CD14-positive monocyte (primary cell): ENCODE results near the gene PIK3CD. TPM values are rescaled to one million over a fixed set of nuclear protein-coding genes. Genes with fewer than 3 reads are reported as not detected.
"Not testable (repeated sequence)": the region's sequence is repeated elsewhere in the genome, so short reads cannot be mapped to it uniquely, and the experiment has no call there.

Source experiments
- DNase-seq, 3 donors: peaks; one replicate each; pipeline ENCODE4 v3.0.0-alpha.2; 2011 to 2022
- H2AFZ ChIP-seq: 2 replicates; pipeline ENCODE4 v1.6.0; 2012; ENCODE audit warnings: mild to moderate bottlenecking, low read depth, low read length, inconsistent platforms; ENCODE audit not compliant: insufficient read depth, poor library complexity, severe bottlenecking
- H3K27ac ChIP-seq, 2 donors: 1 replicate in 1 of 2; 2 replicates in 1 of 2; pipeline ENCODE4 v1.5.1; 2012 to 2013; ENCODE audit warnings: low read length in 2 of 2, control low read depth in 1 of 2, inconsistent platforms in 1 of 2, low read depth in 1 of 2, mild to moderate bottlenecking in 1 of 2
- H3K27me3 ChIP-seq, 2 donors: one replicate each; pipeline versions ENCODE4 v1.6.0 to v1.6.1; 2011 to 2013; ENCODE audit warnings: low read length in 2 of 2; ENCODE audit not compliant: control insufficient read depth in 2 of 2, insufficient read depth in 2 of 2
- H3K36me3 ChIP-seq, 2 donors: replicated peaks in 1 of 2; 1 replicate in 1 of 2; 2 replicates in 1 of 2; pipeline versions ENCODE4 v1.5.1 to v1.6.1; 2012 to 2013; ENCODE audit warnings: low read length in 2 of 2, control low read depth in 1 of 2, inconsistent platforms in 1 of 2, mild to moderate bottlenecking in 1 of 2; ENCODE audit not compliant: insufficient read depth in 2 of 2, control insufficient read depth in 1 of 2
- H3K4me1 ChIP-seq, 2 donors: 1 replicate in 1 of 2; 2 replicates in 1 of 2; pipeline versions ENCODE4 v1.5.1 to v1.6.1; 2012 to 2013; ENCODE audit warnings: low read length in 2 of 2, control low read depth in 1 of 2, inconsistent platforms in 1 of 2, mild to moderate bottlenecking in 1 of 2, moderate library complexity in 1 of 2; ENCODE audit not compliant: insufficient read depth in 2 of 2, control insufficient read depth in 1 of 2
- H3K4me2 ChIP-seq: replicated peaks from 2 replicates; pipeline ENCODE3; 2012; ENCODE audit warnings: low read length, moderate library complexity, mild to moderate bottlenecking; ENCODE audit not compliant: poor library complexity, severe bottlenecking; ENCODE audit errors: extremely low read depth
- H3K4me3 ChIP-seq, 3 experiments: fragments of 200-600 bp in 1 of 3; sonication (generic) in 1 of 3; replicated peaks in 1 of 3; 1 replicate in 2 of 3; 2 replicates in 1 of 3; pipeline ENCODE4 v1.5.1; 2011 to 2013; ENCODE audit warnings: low read length in 3 of 3, mild to moderate bottlenecking in 3 of 3, control low read depth in 2 of 3, low read depth in 2 of 3, inconsistent platforms in 1 of 3, moderate library complexity in 1 of 3
- H3K79me2 ChIP-seq: 2 replicates; pipeline ENCODE4 v1.6.0; 2012; ENCODE audit warnings: mild to moderate bottlenecking, control low read depth, inconsistent platforms, low read length, moderate library complexity; ENCODE audit not compliant: insufficient read depth
- H3K9ac ChIP-seq: 2 replicates; pipeline ENCODE4 v1.6.0; 2017; ENCODE audit warnings: low read length, mild to moderate bottlenecking; ENCODE audit not compliant: insufficient read depth, poor library complexity, severe bottlenecking
- H3K9me3 ChIP-seq, 2 donors: replicated peaks in 1 of 2; 1 replicate in 1 of 2; 2 replicates in 1 of 2; pipeline versions ENCODE4 v1.5.1 to v1.6.1; 2012 to 2013; ENCODE audit warnings: low read length in 2 of 2, control low read depth in 1 of 2; ENCODE audit not compliant: control insufficient read depth in 1 of 2, insufficient read depth in 1 of 2
- H4K20me1 ChIP-seq: 2 replicates; pipeline ENCODE4 v1.6.0; 2012; ENCODE audit warnings: mild to moderate bottlenecking, low read length, control low read depth, moderate library complexity; ENCODE audit not compliant: insufficient read depth
- H3K27ac Mint-ChIP-seq, 7 donors: one replicate each; pipeline ENCODE4 v1.8.0; 2020; ENCODE audit warnings: mild to moderate bottlenecking in 7 of 7, mixed read lengths in 7 of 7, moderate library complexity in 6 of 7, inconsistent platforms in 2 of 7
- H3K27me3 Mint-ChIP-seq, 3 donors: one replicate each; pipeline ENCODE4 v1.8.0; 2021 to 2022; ENCODE audit warnings: low read depth in 3 of 3, mild to moderate bottlenecking in 3 of 3, mixed read lengths in 3 of 3, moderate library complexity in 3 of 3, inconsistent platforms in 1 of 3
- H3K36me3 Mint-ChIP-seq, 2 donors: one replicate each; pipeline ENCODE4 v1.8.0; 2020; ENCODE audit warnings: mixed read lengths in 2 of 2, inconsistent platforms in 1 of 2, mild to moderate bottlenecking in 1 of 2
- H3K4me1 Mint-ChIP-seq: one replicate; pipeline ENCODE4 v1.8.0; 2020; ENCODE audit warnings: mild to moderate bottlenecking, mixed read lengths
- H3K4me3 Mint-ChIP-seq, 2 donors: one replicate each; pipeline ENCODE4 v1.8.0; 2020; ENCODE audit warnings: mild to moderate bottlenecking in 2 of 2, mixed read lengths in 2 of 2, moderate library complexity in 1 of 2
- H3K9me3 Mint-ChIP-seq, 7 donors: one replicate each; pipeline ENCODE4 v1.8.0; 2020 to 2022; ENCODE audit warnings: mixed read lengths in 7 of 7, mild to moderate bottlenecking in 6 of 7, moderate library complexity in 6 of 7, inconsistent platforms in 2 of 7
- CTCF ChIP-seq: fragments of 200-600 bp; IDR thresholded peaks from one replicate; pipeline ENCODE4 v1.8.0; 2022; ENCODE audit warnings: antibody characterized with exemption, mild to moderate bottlenecking
- WGBS: methylation state at CpG from one replicate; pipeline ENCODE4 v1.1.5; 2013; ENCODE audit warnings: missing lambda C conversion rate; ENCODE audit not compliant: insufficient coverage; 5-methylcytosine and 5-hydroxymethylcytosine counted together
- intact Hi-C, 2 donors: fragments of 100-400 bp; cut with micrococcal nuclease; formaldehyde crosslinking; loops; one replicate each; pipeline versions ENCODE4 v1.15.0 to v1.15.1; 2023
- polyA plus RNA-seq, 3 donors: library from polyadenylated mRNA; depleted of rRNA in 1 of 3; unstranded in 2 of 3; stranded (reverse) in 1 of 3; fragments of 300-500 nt in 2 of 3; fragments of >200 nt in 1 of 3; fragmentation: Illumina TruSeq in 2 of 3; gene quantifications; 1 replicate in 2 of 3; 2 replicates in 1 of 3; pipeline ENCODE4 v1.2.3, GENCODE V29; 2012 to 2021

The PIK3CD gene
- polyA plus RNA-seq, 3 donors, result 33.2 to 120 (median 52.2) TPM

- H3K4me1 Mint-ChIP-seq, result peaks cover 35% of the 10 kb centered on the region
- peaks cover 37% of the 10 kb centered on the region for H4K20me1 ChIP-seq
- H3K4me3 ChIP-seq, result no peak overlapping the region
- H3K9me3 Mint-ChIP-seq, result no peaks in the 10 kb centered on the region
- H3K9me3 ChIP-seq, result no peaks in the 10 kb centered on the region
- H3K36me3 Mint-ChIP-seq, result peaks cover 11 to 25% of the 10 kb centered on the region in 2 donors
- no peak overlapping the region for H2AFZ ChIP-seq
- WGBS, result 88% methylated on average over 6 of the region's 6 CpGs
- H3K79me2 ChIP-seq, result peaks cover 22% of the 10 kb centered on the region
- peaks cover 14 to 25% of the 10 kb centered on the region in 2 donors for H3K4me1 ChIP-seq
- H3K36me3 ChIP-seq, result peaks cover 0 to 7% of the 10 kb centered on the region in 2 donors
- H3K27ac ChIP-seq, result no peak overlapping the region
- TF ChIP-seq CTCF, result no peak
- no peaks in the 10 kb centered on the region for H3K27me3 ChIP-seq
- peak overlapping the region in 3 of 7 donors; percentile 2 to 80 (median 12) for H3K27ac Mint-ChIP-seq
- no peak overlapping the region for H3K9ac ChIP-seq
- intact Hi-C loops, result no loop called here
- H3K4me3 Mint-ChIP-seq, result no peak overlapping the region
- no peak overlapping the region for H3K4me2 ChIP-seq
- H3K27me3 Mint-ChIP-seq, result no peaks in the 10 kb centered on the region
- DNase-seq, result no peak
These were observed 109.3 kb downstream of the PIK3CD start for GRCh38 chr1:9760824-9761223.

GRCh38 chr1:9761855-9762254, 110.3 kb downstream of the PIK3CD start:
- no peak overlapping the region for H3K4me2 ChIP-seq
- peaks cover 0 to 7% of the 10 kb centered on the region in 2 donors for H3K36me3 ChIP-seq
- H3K9me3 ChIP-seq, result no peaks in the 10 kb centered on the region
- WGBS, result 64% methylated on average over 2 of the region's 9 CpGs
- no peak overlapping the region for H3K27ac ChIP-seq
- no peak overlapping the region for H3K4me3 ChIP-seq
- peaks cover 23% of the 10 kb centered on the region for H3K79me2 ChIP-seq
- Mint-ChIP-seq H3K27ac (peak overlapping the region in 1 of 7 donors; percentile 19), H3K9me3 (no peaks in the 10 kb centered on the region), H3K36me3 (peaks cover 11 to 25% of the 10 kb centered on the region in 2 donors), H3K4me1 (peaks cover 35% of the 10 kb centered on the region), H3K4me3 (no peak overlapping the region), H3K27me3 (peaks cover 0 to 1% (median 0%) of the 10 kb centered on the region in 3 donors)
- no peak overlapping the region for H3K9ac ChIP-seq
- peaks cover 37% of the 10 kb centered on the region for H4K20me1 ChIP-seq
- H3K27me3 ChIP-seq, result no peaks in the 10 kb centered on the region
- no peak for DNase-seq
- intact Hi-C loops, result no loop called here
- TF ChIP-seq CTCF, result no peak
- H3K4me1 ChIP-seq, result peaks cover 14 to 25% of the 10 kb centered on the region in 2 donors
- no peak overlapping the region for H2AFZ ChIP-seq

GRCh38 chr1:9762446-9762845, 110.9 kb downstream of the PIK3CD start:
- H3K4me2 ChIP-seq, H3K27me3 ChIP-seq, DNase-seq, H2AFZ ChIP-seq, H3K9ac ChIP-seq, H3K4me3 Mint-ChIP-seq, H3K9me3 Mint-ChIP-seq, H3K4me3 ChIP-seq, H3K36me3 ChIP-seq, H3K27ac ChIP-seq, intact Hi-C loops, H3K27me3 Mint-ChIP-seq, H3K27ac Mint-ChIP-seq, H3K9me3 ChIP-seq: not testable (repeated sequence)
- WGBS, result 95% methylated on average over 25 of the region's 25 CpGs
- Histone ChIP-seq H4K20me1 (peaks cover 37% of the 10 kb centered on the region), H3K4me1 (peaks cover 14 to 25% of the 10 kb centered on the region in 2 donors), H3K79me2 (peaks cover 25% of the 10 kb centered on the region)
- peaks cover 35% of the 10 kb centered on the region for H3K4me1 Mint-ChIP-seq
- peaks cover 11 to 27% of the 10 kb centered on the region in 2 donors for H3K36me3 Mint-ChIP-seq
